ENCODE data around the gene SARNP.

SARNP gene

GRCh38 chr12:55746913-55747231 is 70.7 kb downstream of the SARNP start:
- DNase-seq (ENCODE audit: low spot score), result no peak
- in situ Hi-C loops (cut with MboI; ENCODE audit: low sequenced_read_pairs, unreplicated experiment), result no loop called here
- TF ChIP-seq CTCF (IDR thresholded peaks at IDR 0.05; ENCODE audit: borderline replicate concordance, control extremely low read depth, extremely low read depth, insufficient read depth, missing control alignments), result no peak

GRCh38 chr12:55746174-55746912 is 71.2 kb downstream of the SARNP start:
- DNase-seq (ENCODE audit: low spot score), result no peak
- no peak for TF ChIP-seq CTCF (IDR thresholded peaks at IDR 0.05; ENCODE audit: borderline replicate concordance, control extremely low read depth, extremely low read depth, insufficient read depth, missing control alignments)
- in situ Hi-C loops (cut with MboI; ENCODE audit: low sequenced_read_pairs, unreplicated experiment), result no loop called here

- no peak for TF ChIP-seq CTCF (IDR thresholded peaks at IDR 0.05; ENCODE audit: borderline replicate concordance, control extremely low read depth, extremely low read depth, insufficient read depth, missing control alignments)
- in situ Hi-C loops (cut with MboI; ENCODE audit: low sequenced_read_pairs, unreplicated experiment), result no loop called here
- no peak for DNase-seq (ENCODE audit: low spot score)
These were observed 72.0 kb downstream of the SARNP start for GRCh38 chr12:55745361-55746173.

GRCh38 chr12:55744340-55745030 is 73.0 kb downstream of the SARNP start:
- in situ Hi-C loops (cut with MboI; ENCODE audit: low sequenced_read_pairs, unreplicated experiment), result no loop called here
- TF ChIP-seq CTCF (IDR thresholded peaks at IDR 0.05; ENCODE audit: borderline replicate concordance, control extremely low read depth, extremely low read depth, insufficient read depth, missing control alignments), result no peak

GRCh38 chr12:55743406-55744339 is 73.9 kb downstream of the SARNP start:
- in situ Hi-C loops (cut with MboI; ENCODE audit: low sequenced_read_pairs, unreplicated experiment), result no loop called here
- peak; percentile 80 for DNase-seq (ENCODE audit: low spot score)
- TF ChIP-seq CTCF (IDR thresholded peaks at IDR 0.05; ENCODE audit: borderline replicate concordance, control extremely low read depth, extremely low read depth, insufficient read depth, missing control alignments), result peak; percentile 37

More at GRCh38 chr12:55744340-55745030, 73.0 kb downstream of the SARNP start:
- DNase-seq (ENCODE audit: low spot score), result no peak

All from GM13976 (cell line).